Caco-2 (cell line): ENCODE data around the gene RARA. TPM values are rescaled to one million over a fixed set of nuclear protein-coding genes. Genes with fewer than 3 reads are reported as not detected.

Source experiments
- Bru-seq: library from RNA; stranded (reverse); fragments of 400-500 nt; gene quantifications from one replicate; lab custom pipeline; 2021; lab: Mats Ljungman, UMichigan
- BruChase-seq, 2 experiments: library from RNA; stranded (reverse); fragments of 400-500 nt; gene quantifications; one replicate each; lab custom pipeline; 2021; lab: Mats Ljungman, UMichigan
- BruUV-seq: library from RNA; stranded (reverse); fragments of 400-500 nt; replicated peaks from 2 replicates; lab custom pipeline; 2021; lab: Mats Ljungman, UMichigan
- CTCF ChIA-PET: fragments of 300-600 bp; sonication (Branson Sonifier 250); formaldehyde crosslinking; loops from one replicate; lab custom pipeline; 2022; ENCODE audit warnings: antibody characterized with exemption; lab: Charles Lee
- POLR2A ChIA-PET: fragments of 300-600 bp; sonication (Branson Sonifier 250); formaldehyde crosslinking; loops from one replicate; lab custom pipeline; 2022; ENCODE audit warnings: antibody characterized with exemption; lab: Charles Lee
- DNase-seq, 2 experiments: peaks; one replicate each; pipeline versions ENCODE4 v3.0.0 to v3.0.0-alpha.2; 2020 to 2022
- H3K27me3 ChIP-seq: replicated peaks from 2 replicates; pipeline ENCODE4 v1.6.0; 2011; ENCODE audit warnings: low read length; ENCODE audit not compliant: control insufficient read depth, insufficient read depth
- H3K36me3 ChIP-seq: 2 replicates; pipeline ENCODE4 v1.5.1; 2011; ENCODE audit warnings: low read length; ENCODE audit not compliant: control insufficient read depth, insufficient read depth
- H3K4me1 ChIP-seq: fragments of 250-450 bp; sonication (Bioruptor Pico); 2 replicates; pipeline ENCODE4 v1.5.1; 2020; ENCODE audit warnings: mild to moderate bottlenecking
- H3K4me3 ChIP-seq: 2 replicates; pipeline ENCODE4 v1.5.1; 2011; ENCODE audit warnings: low read depth, mild to moderate bottlenecking, control low read depth, low read length
- H3K9me3 ChIP-seq: fragments of 250-450 bp; sonication (Bioruptor Pico); 2 replicates; pipeline ENCODE4 v1.5.1; 2020; ENCODE audit warnings: mild to moderate bottlenecking, moderate library complexity
- H3K27ac Mint-ChIP-seq: one replicate; pipeline ENCODE4 v1.8.0; 2022; ENCODE audit warnings: mixed read lengths; ENCODE audit not compliant: unreplicated experiment
- H3K27me3 Mint-ChIP-seq: one replicate; pipeline ENCODE4 v1.8.0; 2022; ENCODE audit warnings: mixed read lengths; ENCODE audit not compliant: insufficient read depth, unreplicated experiment
- H3K36me3 Mint-ChIP-seq: one replicate; pipeline ENCODE4 v1.8.0; 2022; ENCODE audit warnings: mild to moderate bottlenecking, mixed read lengths; ENCODE audit not compliant: insufficient read depth, unreplicated experiment
- H3K4me1 Mint-ChIP-seq: one replicate; pipeline ENCODE4 v1.8.0; 2022; ENCODE audit warnings: low read depth, mixed read lengths; ENCODE audit not compliant: unreplicated experiment
- H3K4me3 Mint-ChIP-seq: one replicate; pipeline ENCODE4 v1.8.0; 2022; ENCODE audit warnings: mild to moderate bottlenecking, moderate library complexity, mixed read lengths; ENCODE audit not compliant: unreplicated experiment
- H3K9me3 Mint-ChIP-seq: one replicate; pipeline ENCODE4 v1.8.0; 2022; ENCODE audit warnings: mixed read lengths; ENCODE audit not compliant: unreplicated experiment
- intact Hi-C: fragments of 100-400 bp; cut with micrococcal nuclease; formaldehyde crosslinking; loops from one replicate; pipeline ENCODE4 v1.10.0; 2022; ENCODE audit not compliant: unreplicated experiment
- long read RNA-seq: library from polyadenylated mRNA; stranded (forward); transcript quantifications from one replicate; pipeline ENCODE4 v2.0.0, GENCODE V29; 2022
- total RNA-seq: library from RNA; stranded (reverse); gene quantifications from 2 replicates; pipeline ENCODE4 v1.2.3, GENCODE V29; 2022
- TF ChIP-seq, protein P1 (sequence below), 2 experiments: fragments of 200-600 bp in 1 of 2; IDR thresholded peaks; 1 replicate in 1 of 2; 2 replicates in 1 of 2; pipeline versions ENCODE4 v1.5.1 to v1.8.0; 2011 to 2022; ENCODE audit warnings: antibody characterized with exemption in 1 of 2, control low read depth in 1 of 2, inconsistent platforms in 1 of 2, low read depth in 1 of 2, low read length in 1 of 2, mild to moderate bottlenecking in 1 of 2, moderate library complexity in 1 of 2; ENCODE audit not compliant: insufficient read depth in 1 of 2, severe bottlenecking in 1 of 2, unreplicated experiment in 1 of 2

RARA gene
- total RNA-seq = 26.6 and 27.6 TPM in 2 replicates
- percentile 58 among the genes with signal in this experiment for Bru-seq, nascent RNA
- percentile 58 among the genes with signal in this experiment for BruChase-seq, experiment 1, labeled RNA remaining after a 2-hour chase
- BruChase-seq, experiment 2, labeled RNA remaining after a 6-hour chase = percentile 58 among the genes with signal in this experiment
- long read RNA-seq, transcript RARA-202 (8 exons, 2,285 nt) = minor isoform, 7 of 25 reads
- long read RNA-seq, transcript RARA-204 (9 exons, 2,024 nt) = major isoform, 9 of 25 reads
- long read RNA-seq, partial matches to known transcripts = 3 of 25 reads
- long read RNA-seq, other reads (novel, unspliced or antisense) = 3 of 25 reads

DNA sequence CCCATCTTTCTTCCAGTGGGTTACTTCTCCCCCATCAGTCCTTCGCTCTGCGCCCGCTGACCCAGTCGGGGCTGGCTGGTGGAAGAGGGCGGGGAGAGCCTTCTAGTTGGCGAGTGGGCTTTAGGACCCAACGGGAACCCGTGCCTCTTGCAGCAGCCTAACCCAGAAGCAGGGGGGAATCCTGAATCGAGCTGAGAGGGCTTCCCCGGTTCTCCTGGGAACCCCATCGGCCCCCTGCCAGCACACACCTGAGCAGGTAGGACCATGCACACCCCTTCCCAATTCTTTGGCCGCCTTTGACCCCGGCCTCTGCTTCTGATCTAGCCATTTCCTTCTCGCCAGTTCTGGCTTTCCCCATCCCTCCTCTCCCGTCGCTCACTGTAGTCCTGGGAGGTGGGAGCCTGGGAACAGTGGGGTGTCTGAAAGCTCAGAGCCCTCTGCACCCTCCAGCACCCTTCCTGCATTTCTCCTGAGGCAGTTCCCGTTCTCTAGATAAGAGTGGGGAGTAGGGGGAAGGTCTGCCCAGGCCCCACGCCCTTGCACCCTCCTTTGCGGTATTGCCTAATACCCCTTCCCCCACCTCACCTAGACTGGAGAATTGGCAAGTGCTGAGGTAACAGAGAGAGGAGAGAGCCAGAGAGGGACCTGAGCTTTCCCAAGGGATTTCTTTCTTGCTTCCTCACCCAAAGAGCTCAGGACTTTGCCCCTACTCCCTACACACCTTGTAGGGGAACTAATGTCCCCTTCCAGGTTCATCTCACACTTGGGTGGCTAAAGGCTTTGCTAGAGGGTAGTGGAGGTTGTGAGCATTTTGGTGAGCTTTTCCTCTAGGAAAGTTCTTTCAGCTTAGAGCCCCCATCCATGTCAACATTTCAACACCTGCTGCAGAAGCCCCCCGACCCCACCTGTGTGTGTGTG lies at the start of gene RARA:
RARA (plus strand) TSS at position 150 of the 918 bp plus-strand sequence. CDS start 22,039 bp downstream, outside the sequence.
- peak; percentile 38 to 47 for DNase-seq
- peak within 1 kb of the TSS; percentile 42 for H3K4me3 ChIP-seq
- intact Hi-C loops = no loop called here

DNA sequence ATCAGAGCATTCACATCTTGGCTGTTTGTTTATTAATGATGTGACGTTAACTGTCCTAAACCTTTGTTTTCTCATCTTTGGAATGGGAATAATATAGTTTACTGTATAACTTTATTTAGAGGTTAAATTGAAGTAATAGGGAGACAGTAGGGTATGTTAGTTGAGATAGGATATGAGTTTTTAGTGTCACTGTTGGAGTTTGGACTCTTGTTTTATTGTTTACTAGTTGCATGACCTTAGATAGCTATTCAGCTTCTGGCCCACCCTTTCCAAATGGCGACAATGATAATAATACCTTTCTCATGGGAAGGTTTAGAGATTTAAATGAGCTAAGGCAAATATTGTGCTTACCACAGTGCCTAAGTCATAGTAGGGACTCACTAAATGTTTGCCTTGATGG lies 49.5 kb upstream of the RARA start:
- Histone ChIP-seq H3K4me3 (no peak overlapping the region), H3K4me1 (no peaks in the 10 kb centered on the region), H3K36me3 (peaks cover 1% of the 10 kb centered on the region; the same call in 1 of the 2 replicates), H3K27me3 (no peaks in the 10 kb centered on the region), H3K9me3 (no peaks in the 10 kb centered on the region)
- Mint-ChIP-seq H3K4me1 (no peaks in the 10 kb centered on the region), H3K27me3 (no peaks in the 10 kb centered on the region), H3K9me3 (no peaks in the 10 kb centered on the region), H3K4me3 (no peak overlapping the region), H3K36me3 (peaks cover 60% of the 10 kb centered on the region), H3K27ac (no peak overlapping the region)
- DNase-seq = no peak
- ChIA-PET CTCF (interaction anchor here (0.6 kb wide), 1 partner anchor 8 kb away, joined by 6 read pairs; no protein-coding TSS in a partner anchor), POLR2A (no interaction called here)
- intact Hi-C loops = no loop called here
- TF ChIP-seq, protein P1, sequence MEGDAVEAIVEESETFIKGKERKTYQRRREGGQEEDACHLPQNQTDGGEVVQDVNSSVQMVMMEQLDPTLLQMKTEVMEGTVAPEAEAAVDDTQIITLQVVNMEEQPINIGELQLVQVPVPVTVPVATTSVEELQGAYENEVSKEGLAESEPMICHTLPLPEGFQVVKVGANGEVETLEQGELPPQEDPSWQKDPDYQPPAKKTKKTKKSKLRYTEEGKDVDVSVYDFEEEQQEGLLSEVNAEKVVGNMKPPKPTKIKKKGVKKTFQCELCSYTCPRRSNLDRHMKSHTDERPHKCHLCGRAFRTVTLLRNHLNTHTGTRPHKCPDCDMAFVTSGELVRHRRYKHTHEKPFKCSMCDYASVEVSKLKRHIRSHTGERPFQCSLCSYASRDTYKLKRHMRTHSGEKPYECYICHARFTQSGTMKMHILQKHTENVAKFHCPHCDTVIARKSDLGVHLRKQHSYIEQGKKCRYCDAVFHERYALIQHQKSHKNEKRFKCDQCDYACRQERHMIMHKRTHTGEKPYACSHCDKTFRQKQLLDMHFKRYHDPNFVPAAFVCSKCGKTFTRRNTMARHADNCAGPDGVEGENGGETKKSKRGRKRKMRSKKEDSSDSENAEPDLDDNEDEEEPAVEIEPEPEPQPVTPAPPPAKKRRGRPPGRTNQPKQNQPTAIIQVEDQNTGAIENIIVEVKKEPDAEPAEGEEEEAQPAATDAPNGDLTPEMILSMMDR (IDR thresholded peaks at IDR 0.05; ENCODE audit: insufficient read depth in 1 of 2, low read depth in 1 of 2, low read length in 1 of 2, severe bottlenecking in 1 of 2, unreplicated experiment in 1 of 2) = no peak
- BruUV-seq = no TSS peak

More for the DNA sequence above, at the start of gene RARA:
- peak within 1 kb of the TSS; percentile 36 for H3K27ac Mint-ChIP-seq
- H3K4me1 Mint-ChIP-seq = peaks cover under 1% of the 10 kb centered on the region
- H3K4me3 Mint-ChIP-seq = no peak within 1 kb of the TSS
- no peaks in the 10 kb centered on the region for H3K9me3 Mint-ChIP-seq
- ChIA-PET CTCF (interaction anchor here (0.6 to 1.1 kb wide), 2 partner anchors 10 to 111 kb away, joined by 3 to 4 read pairs; no protein-coding TSS in a partner anchor), POLR2A (interaction anchor here (0.5 kb wide), 1 partner anchor 169 kb away, joined by 5 read pairs; no protein-coding TSS in a partner anchor)
- TF ChIP-seq, protein P1 (IDR thresholded peaks at IDR 0.05; ENCODE audit: insufficient read depth in 1 of 2, low read depth in 1 of 2, low read length in 1 of 2, severe bottlenecking in 1 of 2, unreplicated experiment in 1 of 2) = no peak
- peaks cover 22% of the 10 kb centered on the region for H3K36me3 Mint-ChIP-seq
- no peaks in the 10 kb centered on the region for H3K27me3 Mint-ChIP-seq
- Histone ChIP-seq H3K36me3 (peaks cover under 1% of the 10 kb centered on the region; the same call in 1 of the 2 replicates), H3K27me3 (no peaks in the 10 kb centered on the region), H3K4me1 (peaks cover 35% of the 10 kb centered on the region), H3K9me3 (no peaks in the 10 kb centered on the region)
- BruUV-seq = no TSS peak

DNA sequence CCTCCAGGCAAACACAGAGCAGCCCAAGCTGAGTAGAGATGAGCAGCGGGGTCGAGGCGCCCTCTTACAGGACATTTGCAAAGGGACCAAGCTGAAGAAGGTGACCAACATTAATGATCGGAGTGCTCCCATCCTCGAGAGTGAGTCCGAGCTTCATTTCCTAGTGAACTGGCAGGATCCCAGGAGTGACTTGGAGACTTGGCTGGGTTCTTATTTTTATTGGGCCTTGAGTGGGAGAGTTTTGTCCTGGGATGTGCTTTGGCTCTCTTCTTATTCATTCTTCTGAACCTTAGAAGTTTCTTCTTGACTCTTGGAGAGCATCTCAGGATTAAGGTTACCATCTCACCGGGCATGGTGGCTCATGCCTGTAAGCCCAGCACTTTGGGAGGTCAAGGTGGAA lies 48.5 kb upstream of the RARA start:
- H3K36me3 Mint-ChIP-seq = peaks cover 64% of the 10 kb centered on the region

More for the DNA sequence above, 48.5 kb upstream of the RARA start:
- no peaks in the 10 kb centered on the region for H3K4me1 ChIP-seq
- TF ChIP-seq, protein P1 (IDR thresholded peaks at IDR 0.05; ENCODE audit: insufficient read depth in 1 of 2, low read depth in 1 of 2, low read length in 1 of 2, severe bottlenecking in 1 of 2, unreplicated experiment in 1 of 2) = no peak
- Mint-ChIP-seq H3K9me3 (no peaks in the 10 kb centered on the region), H3K27ac (no peak overlapping the region), H3K4me3 (no peak overlapping the region), H3K4me1 (no peaks in the 10 kb centered on the region), H3K27me3 (no peaks in the 10 kb centered on the region)
- no peaks in the 10 kb centered on the region for H3K27me3 ChIP-seq
- intact Hi-C loops = no loop called here
- no peak overlapping the region for H3K4me3 ChIP-seq
- peaks cover 1% of the 10 kb centered on the region; the same call in 1 of the 2 replicates for H3K36me3 ChIP-seq
- no TSS peak for BruUV-seq
- CTCF ChIA-PET = no interaction called here
- POLR2A ChIA-PET = no interaction called here
- H3K9me3 ChIP-seq = no peaks in the 10 kb centered on the region
- DNase-seq = no peak
